ENCODE measurements around the gene MSI2.

DNA sequence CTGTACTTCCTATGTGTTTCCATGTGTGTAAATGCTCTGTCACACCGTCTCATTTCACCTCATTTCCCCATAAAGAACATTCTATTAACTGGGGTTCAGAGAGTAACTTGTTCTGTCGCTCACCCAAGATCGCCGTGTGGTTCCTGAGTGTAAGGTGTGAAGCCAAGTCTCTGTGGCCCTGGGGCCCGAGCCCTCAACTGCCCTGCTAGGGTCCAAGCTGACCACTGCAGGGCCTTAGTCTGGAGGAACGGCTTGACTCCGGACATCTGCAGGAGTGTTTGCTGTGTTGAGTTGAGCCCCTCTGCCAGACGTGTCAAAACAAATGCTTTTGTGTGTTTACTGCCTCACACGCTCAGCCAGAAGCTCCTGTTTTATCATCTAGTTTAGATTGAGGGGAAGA is 244.7 kb downstream of the MSI2 start:
- TF ChIP-seq EZH2 (IDR thresholded peaks at IDR 0.05) (no peak), POLR2AphosphoS5 (IDR thresholded peaks at IDR 0.05; ENCODE audit: borderline replicate concordance, low read depth, low read length) (no peak)

All from SK-N-MC (cell line).